Measurements from ENCODE around the gene PCDH9.

Gene PCDH9

DNA sequence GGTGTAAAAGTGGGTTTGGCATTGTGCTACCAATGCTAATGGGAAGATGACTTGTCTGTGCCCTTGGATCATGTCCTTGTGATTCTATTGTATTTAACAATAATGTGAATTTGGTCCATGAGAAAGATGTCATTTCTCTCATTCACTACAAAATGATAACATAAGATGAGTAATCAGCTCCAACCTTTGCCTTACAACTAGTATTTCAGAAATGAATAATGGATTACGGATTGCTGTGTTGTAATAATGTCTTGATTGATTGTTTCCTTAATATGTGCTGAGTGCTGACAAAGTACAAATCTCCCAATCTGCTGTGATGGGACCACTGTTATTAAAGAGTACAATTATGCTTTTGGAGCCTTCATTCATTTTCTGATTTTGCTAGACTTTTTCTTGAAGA, 375.0 kb downstream of the PCDH9 start:
- Mint-ChIP-seq H3K27ac (no peak overlapping the region), H3K9me3 (peaks cover 9% of the 10 kb centered on the region), H3K4me3 (no peak overlapping the region), H3K36me3 (ENCODE audit: low read depth) (no peaks in the 10 kb centered on the region), H3K27me3 (no peaks in the 10 kb centered on the region), H3K4me1 (ENCODE audit: low read depth) (no peaks in the 10 kb centered on the region)
- intact Hi-C loops (cut with micrococcal nuclease) = no loop called here

DNA sequence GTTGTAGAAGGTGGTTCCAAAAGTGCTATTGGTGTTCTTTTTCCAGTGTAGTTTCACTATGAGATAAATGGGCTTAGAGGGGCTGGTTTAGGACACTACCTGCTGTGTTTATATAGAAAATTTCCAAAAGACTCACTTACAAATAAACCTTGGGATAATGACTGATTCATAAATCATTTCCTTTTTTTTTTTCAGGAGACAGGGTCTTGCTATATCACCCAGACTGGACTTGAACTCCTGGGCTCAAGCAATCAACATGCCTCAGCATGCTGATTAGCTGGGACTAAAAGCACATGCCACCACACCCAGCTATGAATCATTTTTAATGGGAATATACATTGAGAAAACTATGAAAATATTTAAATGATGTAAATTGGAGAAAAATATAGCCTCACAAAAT, 376.6 kb downstream of the PCDH9 start:
- intact Hi-C loops (cut with micrococcal nuclease) = no loop called here
- Mint-ChIP-seq H3K9me3 (peaks cover 9% of the 10 kb centered on the region), H3K27me3 (no peaks in the 10 kb centered on the region), H3K4me1 (ENCODE audit: low read depth) (no peaks in the 10 kb centered on the region), H3K36me3 (ENCODE audit: low read depth) (no peaks in the 10 kb centered on the region), H3K27ac (no peak overlapping the region), H3K4me3 (no peak overlapping the region)

DNA sequence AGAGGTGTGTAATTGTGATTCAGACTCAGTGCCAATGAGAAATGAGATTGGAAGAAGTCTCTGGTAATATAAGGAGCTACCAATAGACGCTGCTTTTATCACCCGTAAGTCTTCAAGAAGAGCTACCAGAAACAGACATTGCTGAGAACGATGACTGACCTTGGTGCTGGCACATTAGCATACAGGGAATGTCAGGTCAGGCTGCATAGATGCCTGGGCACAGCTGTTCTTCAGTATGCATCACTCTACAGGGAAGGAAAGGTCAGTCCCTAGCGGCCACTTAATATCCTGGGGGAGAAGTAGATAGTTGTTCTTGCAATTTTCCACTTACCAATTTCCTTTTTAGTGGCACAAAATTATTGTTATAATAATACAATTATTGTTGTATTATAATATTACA, 380.4 kb downstream of the PCDH9 start:
- Mint-ChIP-seq H3K9me3 (peaks cover 8% of the 10 kb centered on the region), H3K4me3 (no peak overlapping the region), H3K27ac (no peak overlapping the region), H3K4me1 (ENCODE audit: low read depth) (no peaks in the 10 kb centered on the region), H3K36me3 (ENCODE audit: low read depth) (no peaks in the 10 kb centered on the region), H3K27me3 (no peaks in the 10 kb centered on the region)
- intact Hi-C loops (cut with micrococcal nuclease) = no loop called here

DNA sequence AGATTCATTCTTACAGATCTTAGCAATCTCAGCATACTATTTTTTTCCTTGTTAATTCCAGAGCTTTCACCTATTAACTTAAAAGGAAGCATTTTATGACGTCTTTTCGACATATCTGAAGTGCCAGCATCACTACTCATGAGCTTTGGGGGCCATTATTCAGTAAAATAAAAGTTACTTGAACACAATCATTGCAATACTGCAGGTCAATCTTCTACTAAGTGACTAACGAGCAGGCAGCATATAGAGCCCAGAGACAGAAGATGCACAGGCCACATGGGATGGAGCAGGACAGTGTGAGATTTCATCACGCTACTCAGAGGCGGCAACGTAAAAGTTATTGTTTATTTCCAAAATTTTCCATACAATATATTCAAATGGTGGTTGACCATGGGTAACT, 382.6 kb downstream of the PCDH9 start:
- intact Hi-C loops (cut with micrococcal nuclease) = no loop called here
- H3K9me3 Mint-ChIP-seq = peaks cover 10% of the 10 kb centered on the region
- H3K27me3 Mint-ChIP-seq = no peaks in the 10 kb centered on the region
- no peaks in the 10 kb centered on the region for H3K4me1 Mint-ChIP-seq (ENCODE audit: low read depth)
- H3K27ac Mint-ChIP-seq = no peak overlapping the region
- H3K36me3 Mint-ChIP-seq (ENCODE audit: low read depth) = no peaks in the 10 kb centered on the region
- no peak overlapping the region for H3K4me3 Mint-ChIP-seq

DNA sequence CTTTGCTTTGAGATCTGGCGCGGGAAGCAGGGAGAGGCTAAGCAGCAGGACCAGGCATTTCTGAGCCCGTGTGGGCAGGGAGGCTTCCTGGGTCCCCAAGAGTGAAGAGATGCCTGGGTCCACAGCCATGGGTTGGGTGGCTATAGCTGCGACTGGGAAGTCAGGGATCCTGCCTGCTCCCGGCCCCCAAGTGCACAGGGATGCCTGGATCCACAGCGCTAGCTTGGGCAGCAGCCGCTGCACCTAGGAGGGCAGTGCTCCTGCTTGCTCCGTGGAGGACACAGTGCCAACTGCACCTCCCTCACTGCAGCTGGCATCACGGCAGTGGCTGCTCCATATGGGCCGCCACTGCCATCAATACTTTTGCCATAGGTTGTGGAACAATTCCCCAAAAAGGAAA, 384.7 kb downstream of the PCDH9 start:
- H3K4me3 Mint-ChIP-seq = no peak overlapping the region
- H3K4me1 Mint-ChIP-seq (ENCODE audit: low read depth) = no peaks in the 10 kb centered on the region
- no peaks in the 10 kb centered on the region for H3K27me3 Mint-ChIP-seq
- H3K27ac Mint-ChIP-seq = no peak overlapping the region
- intact Hi-C loops (cut with micrococcal nuclease) = no loop called here
- H3K36me3 Mint-ChIP-seq (ENCODE audit: low read depth) = no peaks in the 10 kb centered on the region
- H3K9me3 Mint-ChIP-seq = peaks cover 18% of the 10 kb centered on the region

DNA sequence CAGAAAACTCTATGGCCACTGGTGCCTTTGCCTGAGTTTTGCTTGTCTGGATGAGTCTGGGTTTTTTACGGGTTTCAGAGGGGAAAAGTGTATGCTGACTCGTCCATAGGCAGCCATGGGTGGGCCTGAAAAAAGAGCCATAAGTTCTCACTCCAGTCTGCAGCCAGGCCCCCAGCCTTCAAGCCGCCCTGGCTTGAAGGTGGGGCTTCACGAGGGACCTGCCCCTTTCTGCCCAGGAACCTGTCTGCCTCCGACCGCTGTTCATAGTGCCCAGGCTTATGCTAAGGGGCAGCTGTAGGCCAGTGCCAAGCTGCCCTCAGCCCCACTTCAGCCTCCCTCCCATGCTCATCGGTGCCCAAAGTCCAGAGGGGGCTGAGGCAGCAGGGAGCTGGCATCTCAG, 385.2 kb downstream of the PCDH9 start:
- no peaks in the 10 kb centered on the region for H3K36me3 Mint-ChIP-seq (ENCODE audit: low read depth)
- H3K4me3 Mint-ChIP-seq = no peak overlapping the region
- no peak overlapping the region for H3K27ac Mint-ChIP-seq
- intact Hi-C loops (cut with micrococcal nuclease) = no loop called here
- no peaks in the 10 kb centered on the region for H3K4me1 Mint-ChIP-seq (ENCODE audit: low read depth)
- peaks cover 18% of the 10 kb centered on the region for H3K9me3 Mint-ChIP-seq
- H3K27me3 Mint-ChIP-seq = no peaks in the 10 kb centered on the region

DNA sequence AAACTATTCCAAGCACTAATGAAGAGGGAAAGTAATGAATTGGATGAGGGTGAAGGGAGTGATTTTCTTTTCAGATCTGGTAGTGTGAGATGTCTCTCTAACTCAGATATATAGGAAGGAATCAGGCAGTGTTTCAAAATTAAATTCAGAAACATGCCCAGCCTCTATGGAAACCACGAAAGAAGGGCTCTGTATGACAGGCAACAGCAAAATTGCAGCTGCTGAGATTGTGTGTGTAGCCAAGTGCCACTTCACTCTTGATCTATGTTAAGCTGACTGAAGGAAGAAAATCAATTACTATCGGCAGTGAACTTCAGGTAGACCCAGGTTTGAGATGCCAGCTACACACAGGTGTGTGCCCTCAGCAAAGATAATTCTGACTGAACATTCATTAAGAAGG, 387.4 kb downstream of the PCDH9 start:
- H3K27ac Mint-ChIP-seq = no peak overlapping the region
- intact Hi-C loops (cut with micrococcal nuclease) = no loop called here
- peaks cover 29% of the 10 kb centered on the region for H3K9me3 Mint-ChIP-seq
- no peaks in the 10 kb centered on the region for H3K27me3 Mint-ChIP-seq
- no peak overlapping the region for H3K4me3 Mint-ChIP-seq
- H3K4me1 Mint-ChIP-seq (ENCODE audit: low read depth) = no peaks in the 10 kb centered on the region
- H3K36me3 Mint-ChIP-seq (ENCODE audit: low read depth) = no peaks in the 10 kb centered on the region

DNA sequence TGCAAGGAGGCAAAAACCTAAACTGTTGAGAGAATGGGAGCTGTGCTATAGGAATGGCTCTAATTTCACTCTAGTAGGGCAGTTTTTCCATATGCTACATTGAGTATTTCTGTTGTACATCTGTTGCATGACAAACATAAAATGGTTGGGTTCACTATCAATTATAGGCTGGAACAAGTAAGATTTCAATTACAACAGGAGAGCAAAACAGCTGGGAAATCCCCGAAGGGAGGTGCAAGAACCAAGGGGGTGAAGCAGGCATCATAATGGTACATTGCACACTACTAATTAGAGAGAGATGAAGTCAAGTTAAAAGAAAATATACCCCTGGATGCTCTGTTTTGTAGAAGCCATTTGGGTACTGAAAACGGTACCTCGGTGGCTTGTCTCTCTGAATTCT, 389.5 kb downstream of the PCDH9 start:
- H3K27ac Mint-ChIP-seq = no peak overlapping the region
- H3K36me3 Mint-ChIP-seq (ENCODE audit: low read depth) = no peaks in the 10 kb centered on the region
- H3K4me3 Mint-ChIP-seq = no peak overlapping the region
- H3K4me1 Mint-ChIP-seq (ENCODE audit: low read depth) = no peaks in the 10 kb centered on the region
- H3K9me3 Mint-ChIP-seq = peaks cover 37% of the 10 kb centered on the region
- intact Hi-C loops (cut with micrococcal nuclease) = no loop called here
- no peaks in the 10 kb centered on the region for H3K27me3 Mint-ChIP-seq

DNA sequence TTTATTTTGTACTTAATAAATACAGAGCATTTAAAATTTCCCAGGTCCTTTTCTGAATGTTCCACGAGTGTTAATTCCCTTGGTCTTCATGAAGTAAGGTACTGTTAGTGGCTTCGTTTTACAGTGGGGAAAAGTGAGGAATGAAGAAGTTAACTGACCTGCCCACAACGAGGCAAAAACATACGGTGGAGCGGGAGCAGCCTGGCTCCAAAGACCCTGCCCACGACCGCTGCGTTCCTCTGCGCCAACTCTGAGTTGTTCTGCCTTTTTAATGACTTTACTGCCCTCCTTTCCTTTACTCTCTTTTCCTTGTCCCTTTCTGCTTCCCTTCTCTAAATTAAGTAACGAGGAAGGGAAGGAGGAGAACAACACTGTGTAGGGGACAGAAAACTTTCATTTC, 392.9 kb downstream of the PCDH9 start:
- Mint-ChIP-seq H3K9me3 (peaks cover 24% of the 10 kb centered on the region), H3K36me3 (ENCODE audit: low read depth) (no peaks in the 10 kb centered on the region), H3K27me3 (no peaks in the 10 kb centered on the region), H3K4me1 (ENCODE audit: low read depth) (no peaks in the 10 kb centered on the region), H3K4me3 (no peak overlapping the region), H3K27ac (no peak overlapping the region)
- intact Hi-C loops (cut with micrococcal nuclease) = no loop called here

DNA sequence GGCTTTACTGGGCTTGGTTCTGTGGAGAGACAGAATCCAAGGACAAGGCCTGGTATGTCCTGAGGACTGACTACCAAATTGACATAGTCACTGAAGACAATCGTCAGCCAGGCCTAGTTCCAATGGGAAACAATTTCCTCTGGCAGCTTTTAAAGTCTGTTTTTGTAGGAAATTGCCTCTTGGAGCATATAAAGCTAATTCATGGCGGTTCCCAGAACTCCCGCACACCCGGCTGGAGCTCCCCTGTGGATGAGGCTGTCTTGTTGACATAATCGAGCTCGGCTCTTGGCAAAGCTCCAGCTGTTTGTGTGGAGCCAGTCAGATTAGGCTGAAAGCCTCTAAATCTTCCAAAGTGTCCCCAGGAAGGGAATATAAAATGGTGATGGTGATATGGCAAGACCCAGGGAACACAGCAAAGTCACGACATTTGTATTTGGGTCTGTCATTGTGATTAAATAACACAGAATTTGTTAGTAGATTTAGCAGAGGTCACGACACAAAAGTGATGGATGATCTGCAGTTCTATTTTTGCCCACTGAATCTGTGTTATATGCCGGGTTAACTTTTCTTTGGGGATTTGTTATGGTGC, 395.0 kb downstream of the PCDH9 start:
- peaks cover 18% of the 10 kb centered on the region for H3K9me3 Mint-ChIP-seq
- intact Hi-C loops (cut with micrococcal nuclease) = no loop called here
- no peaks in the 10 kb centered on the region for H3K27me3 Mint-ChIP-seq
- H3K27ac Mint-ChIP-seq = no peak overlapping the region
- H3K4me3 Mint-ChIP-seq = no peak overlapping the region
- H3K36me3 Mint-ChIP-seq (ENCODE audit: low read depth) = no peaks in the 10 kb centered on the region
- H3K4me1 Mint-ChIP-seq (ENCODE audit: low read depth) = no peaks in the 10 kb centered on the region

DNA sequence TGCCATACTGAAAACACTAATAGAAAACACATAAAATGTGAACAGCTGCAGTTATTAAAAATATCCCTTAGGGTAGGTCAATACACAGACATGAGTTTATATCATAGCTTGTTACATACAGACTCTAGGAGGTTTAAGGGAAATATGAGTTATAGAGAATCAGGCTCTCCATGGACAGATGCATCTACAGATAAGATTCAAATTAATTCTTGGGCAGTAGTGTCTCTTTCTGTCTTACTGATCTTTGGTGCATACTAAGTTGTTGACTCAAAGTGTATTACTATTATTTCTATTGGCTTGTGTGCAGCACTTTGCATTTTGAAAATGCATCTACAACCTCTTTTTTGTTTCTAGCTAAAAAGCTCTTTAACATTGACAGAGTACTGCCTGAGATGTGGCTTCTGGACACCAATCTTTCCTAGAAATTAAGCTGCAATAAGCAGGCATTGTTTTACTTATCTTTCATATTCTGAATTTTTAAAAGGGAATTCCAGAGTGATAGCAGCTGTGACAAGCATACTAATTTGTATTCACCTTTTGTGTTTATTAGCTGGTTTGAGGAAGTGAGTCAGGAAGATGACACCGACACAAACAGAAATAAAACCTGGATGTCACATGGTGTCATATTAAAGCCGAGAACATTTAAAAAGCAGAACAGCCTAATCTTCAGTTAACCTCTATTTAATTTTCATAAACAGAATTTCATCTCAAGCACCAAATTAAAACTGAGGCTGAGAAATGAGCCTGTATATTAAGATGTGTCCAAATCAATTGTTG, 399.0 kb downstream of the PCDH9 start:
- no peak overlapping the region for H3K4me3 Mint-ChIP-seq
- H3K27ac Mint-ChIP-seq = no peak overlapping the region
- no peaks in the 10 kb centered on the region for H3K36me3 Mint-ChIP-seq (ENCODE audit: low read depth)
- H3K4me1 Mint-ChIP-seq (ENCODE audit: low read depth) = no peaks in the 10 kb centered on the region
- intact Hi-C loops (cut with micrococcal nuclease) = no loop called here
- no peaks in the 10 kb centered on the region for H3K27me3 Mint-ChIP-seq
- H3K9me3 Mint-ChIP-seq = no peaks in the 10 kb centered on the region

DNA sequence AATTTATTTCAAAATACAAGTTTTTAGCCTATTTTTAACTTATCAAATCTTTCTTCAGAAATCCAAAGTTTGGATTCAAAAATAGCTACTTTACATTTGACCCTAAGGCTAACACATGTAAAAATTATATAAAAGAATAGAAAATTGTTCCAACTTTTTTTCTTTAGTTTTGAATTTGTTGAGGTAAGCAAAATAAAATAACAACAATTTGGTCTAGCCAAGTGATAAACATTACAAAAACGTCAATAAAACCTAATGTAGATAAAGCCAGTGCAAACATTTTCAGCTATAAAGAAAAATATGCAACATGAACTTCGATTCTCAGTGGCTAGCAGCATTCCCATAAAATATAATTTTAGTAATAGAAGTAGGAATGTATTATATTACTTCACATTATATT, 400.3 kb downstream of the PCDH9 start:
- H3K9me3 Mint-ChIP-seq = no peaks in the 10 kb centered on the region
- no peak overlapping the region for H3K27ac Mint-ChIP-seq
- H3K36me3 Mint-ChIP-seq (ENCODE audit: low read depth) = no peaks in the 10 kb centered on the region
- no peaks in the 10 kb centered on the region for H3K27me3 Mint-ChIP-seq
- no peaks in the 10 kb centered on the region for H3K4me1 Mint-ChIP-seq (ENCODE audit: low read depth)
- no peak overlapping the region for H3K4me3 Mint-ChIP-seq
- intact Hi-C loops (cut with micrococcal nuclease) = no loop called here

DNA sequence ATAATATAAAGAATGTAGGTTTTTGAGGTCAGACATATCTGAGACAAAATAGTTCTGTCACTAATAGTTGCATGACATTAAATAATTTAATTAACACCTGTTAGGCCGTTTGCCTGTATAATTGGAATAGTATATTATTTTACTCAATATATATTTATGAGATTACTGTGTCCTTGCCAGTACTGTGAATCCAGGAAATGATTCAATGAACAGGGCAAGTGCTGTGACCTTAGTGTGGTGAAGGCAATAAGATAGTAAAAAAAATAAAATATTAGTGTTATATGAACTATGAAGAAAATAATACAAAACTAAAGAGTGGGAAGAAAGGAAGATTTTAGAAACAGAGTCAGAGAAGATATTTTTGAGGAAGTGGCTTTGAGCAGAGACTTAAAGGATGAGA, 403.7 kb downstream of the PCDH9 start:
- no peaks in the 10 kb centered on the region for H3K36me3 Mint-ChIP-seq (ENCODE audit: low read depth)
- H3K27ac Mint-ChIP-seq = no peak overlapping the region
- H3K4me1 Mint-ChIP-seq (ENCODE audit: low read depth) = no peaks in the 10 kb centered on the region
- intact Hi-C loops (cut with micrococcal nuclease) = no loop called here
- H3K4me3 Mint-ChIP-seq = no peak overlapping the region
- no peaks in the 10 kb centered on the region for H3K9me3 Mint-ChIP-seq
- H3K27me3 Mint-ChIP-seq = no peaks in the 10 kb centered on the region

DNA sequence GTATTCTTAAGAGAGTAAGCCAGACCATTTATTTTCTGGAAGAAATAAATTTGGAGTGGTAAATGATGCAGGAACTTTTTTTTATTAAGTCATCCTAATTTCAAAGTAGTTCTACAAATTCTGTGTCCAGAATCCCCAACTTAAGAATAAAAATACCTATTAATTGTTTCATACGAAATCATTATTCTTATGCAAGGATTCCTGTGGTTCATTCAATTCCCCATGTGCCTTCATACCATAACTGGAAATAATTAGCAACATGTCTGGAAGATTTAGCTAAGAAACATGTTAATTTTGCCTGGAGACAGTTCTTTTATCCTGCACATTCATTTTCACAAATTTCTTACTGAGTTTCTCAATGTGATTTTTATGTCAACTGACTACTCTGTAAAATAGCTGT, 408.6 kb downstream of the PCDH9 start:
- H3K9me3 Mint-ChIP-seq = no peaks in the 10 kb centered on the region
- intact Hi-C loops (cut with micrococcal nuclease) = no loop called here
- no peaks in the 10 kb centered on the region for H3K4me1 Mint-ChIP-seq (ENCODE audit: low read depth)
- no peak overlapping the region for H3K27ac Mint-ChIP-seq
- H3K4me3 Mint-ChIP-seq = no peak overlapping the region
- H3K36me3 Mint-ChIP-seq (ENCODE audit: low read depth) = no peaks in the 10 kb centered on the region
- no peaks in the 10 kb centered on the region for H3K27me3 Mint-ChIP-seq

DNA sequence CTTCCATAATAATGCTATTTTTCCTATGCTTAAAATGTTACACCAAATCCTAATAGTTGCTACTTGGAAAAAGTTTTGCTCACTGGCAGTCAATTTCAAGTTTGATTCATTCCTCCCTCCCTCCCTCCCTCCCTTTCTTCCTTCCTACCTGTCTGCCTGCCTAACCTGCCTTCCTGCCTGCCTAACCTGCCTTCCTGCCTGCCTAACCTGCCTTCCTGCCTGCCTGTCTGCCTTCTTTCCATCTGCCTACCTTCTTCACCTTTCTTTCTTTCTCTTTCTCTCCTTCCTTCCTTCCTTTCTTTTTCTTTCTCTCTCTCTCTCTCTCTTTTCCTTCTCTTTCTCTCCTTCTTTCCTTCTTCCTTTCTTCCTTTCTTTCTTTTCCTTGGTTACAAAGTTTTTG, 418.7 kb downstream of the PCDH9 start:
- H3K27ac Mint-ChIP-seq = no peak overlapping the region
- H3K27me3 Mint-ChIP-seq = no peaks in the 10 kb centered on the region
- no peaks in the 10 kb centered on the region for H3K36me3 Mint-ChIP-seq (ENCODE audit: low read depth)
- peaks cover 7% of the 10 kb centered on the region for H3K9me3 Mint-ChIP-seq
- intact Hi-C loops (cut with micrococcal nuclease) = no loop called here
- H3K4me1 Mint-ChIP-seq (ENCODE audit: low read depth) = no peaks in the 10 kb centered on the region
- no peak overlapping the region for H3K4me3 Mint-ChIP-seq

All from dendritic cell treated with granulocyte-macrophage colony-stimulating factor and Interleukin-4, amounts not matched to agents 40 ng/mL and 50 ng/mL, for 4 days (primary cell).